Liver (tissue), 9 donors: Measurements from ENCODE around the gene TYRO3. TPM values are rescaled to one million over a fixed set of nuclear protein-coding genes. Genes with fewer than 3 reads are reported as not detected.

Source experiments
- DNase-seq: peaks from one replicate; pipeline ENCODE4 v3.0.0-alpha.2; 2017; ENCODE audit warnings: low spot score
- H3K27ac ChIP-seq, 2 donors: one replicate each; pipeline ENCODE4 v1.7.0; 2013; ENCODE audit warnings: inconsistent platforms in 2 of 2, low read length in 2 of 2, control low read depth in 1 of 2, low read depth in 1 of 2, mild to moderate bottlenecking in 1 of 2
- H3K27me3 ChIP-seq, 4 donors: one replicate each; pipeline versions ENCODE4 v1.6.1 to v1.7.0; 2013; ENCODE audit warnings: low read length in 3 of 4, inconsistent platforms in 1 of 4, mild to moderate bottlenecking in 1 of 4, moderate library complexity in 1 of 4; ENCODE audit not compliant: control insufficient read depth in 4 of 4, insufficient read depth in 4 of 4
- H3K36me3 ChIP-seq, 4 donors: one replicate each; pipeline versions ENCODE4 v1.6.1 to v1.7.0; 2013; ENCODE audit warnings: low read length in 3 of 4, mild to moderate bottlenecking in 3 of 4, low read depth in 1 of 4, moderate library complexity in 1 of 4; ENCODE audit not compliant: control insufficient read depth in 4 of 4, insufficient read depth in 3 of 4
- H3K4me1 ChIP-seq, 4 donors: one replicate each; pipeline versions ENCODE4 v1.6.1 to v1.7.0; 2013; ENCODE audit warnings: low read length in 3 of 4, mild to moderate bottlenecking in 3 of 4, moderate library complexity in 1 of 4; ENCODE audit not compliant: control insufficient read depth in 4 of 4, insufficient read depth in 4 of 4
- H3K4me3 ChIP-seq, 3 donors: one replicate each; pipeline versions ENCODE4 v1.6.1 to v1.7.0; 2013; ENCODE audit warnings: low read length in 3 of 3, control low read depth in 1 of 3, low read depth in 1 of 3, mild to moderate bottlenecking in 1 of 3
- H3K9ac ChIP-seq, 2 donors: one replicate each; pipeline ENCODE4 v1.7.0; 2013; ENCODE audit warnings: low read length in 2 of 2, mild to moderate bottlenecking in 2 of 2, moderate library complexity in 2 of 2, control low read depth in 1 of 2, low read depth in 1 of 2
- H3K9me3 ChIP-seq, 4 donors: one replicate each; pipeline versions ENCODE4 v1.6.1 to v1.7.0; 2013; ENCODE audit warnings: low read length in 3 of 4; ENCODE audit not compliant: control insufficient read depth in 4 of 4
- FOXA1 ChIP-seq: IDR thresholded peaks from 2 replicates; pipeline ENCODE4 v1.6.1; 2016; ENCODE audit warnings: antibody characterized with exemption
- FOXA2 ChIP-seq: IDR thresholded peaks from 2 replicates; pipeline ENCODE4 v1.6.1; 2016; ENCODE audit warnings: antibody characterized with exemption
- GABPA ChIP-seq, 2 donors: IDR thresholded peaks in 1 of 2; conservative IDR thresholded peaks in 1 of 2; 2 replicates each; pipeline ENCODE4 v1.6.1; 2016; ENCODE audit warnings: antibody characterized with exemption in 2 of 2, mild to moderate bottlenecking in 1 of 2, moderate library complexity in 1 of 2
- HNF4A ChIP-seq, 2 donors: conservative IDR thresholded peaks; 2 replicates each; pipeline ENCODE4 v1.6.1; 2016; ENCODE audit warnings: antibody characterized with exemption in 2 of 2, mild to moderate bottlenecking in 2 of 2
- HNF4G ChIP-seq: IDR thresholded peaks from 2 replicates; pipeline ENCODE4 v1.6.1; 2016; ENCODE audit warnings: antibody characterized with exemption
- JUND ChIP-seq, 2 donors: IDR thresholded peaks; 2 replicates each; pipeline ENCODE4 v1.6.1; 2016; ENCODE audit warnings: antibody characterized with exemption in 2 of 2
- NR2F2 ChIP-seq: IDR thresholded peaks from 2 replicates; pipeline ENCODE4 v1.6.1; 2016; ENCODE audit warnings: antibody characterized with exemption
- RAD21 ChIP-seq, 2 donors: IDR thresholded peaks; 2 replicates each; pipeline ENCODE4 v1.6.1; 2016; ENCODE audit warnings: antibody characterized with exemption in 2 of 2, mild to moderate bottlenecking in 2 of 2
- RXRA ChIP-seq, 2 donors: IDR thresholded peaks; 2 replicates each; pipeline ENCODE4 v1.6.1; 2017 to 2018; ENCODE audit warnings: antibody characterized with exemption in 2 of 2, mild to moderate bottlenecking in 1 of 2
- SP1 ChIP-seq: IDR thresholded peaks from 2 replicates; pipeline ENCODE4 v1.6.1; 2018; ENCODE audit warnings: antibody characterized with exemption, mild to moderate bottlenecking
- TAF1 ChIP-seq: conservative IDR thresholded peaks from 2 replicates; pipeline ENCODE4 v1.6.1; 2016; ENCODE audit warnings: antibody characterized with exemption, mild to moderate bottlenecking
- WGBS: extraction: QIAGEN DNeasy Blood & Tissue Kit; methylation state at CpG from one replicate; pipeline ENCODE4 v1.1.7; 2013; 5-methylcytosine and 5-hydroxymethylcytosine counted together
- polyA plus RNA-seq, 2 donors: library from polyadenylated mRNA; stranded (reverse) in 1 of 2; unstranded in 1 of 2; fragments of 200-250 nt in 1 of 2; fragments of >200 nt in 1 of 2; fragmentation: Nextera tagmentation in 1 of 2; extraction: Ambion mirVana in 1 of 2; gene quantifications; one replicate each; pipeline versions ENCODE4 v1.2.1 to v1.2.3, GENCODE V29; 2013 to 2015
- total RNA-seq, 2 donors: library from RNA; depleted of rRNA; stranded (reverse); fragments of >200 nt; gene quantifications; one replicate each; pipeline ENCODE4 v1.2.3, GENCODE V29; 2014
- TF ChIP-seq, protein P1 (sequence below): IDR thresholded peaks from 2 replicates; pipeline ENCODE4 v1.6.1; 2016; ENCODE audit warnings: antibody characterized with exemption
- TF ChIP-seq, protein P2 (sequence below): fragments of 150-350 bp; IDR thresholded peaks from 2 replicates; pipeline ENCODE4 v1.5.1; 2017; ENCODE audit warnings: improper control_type of control experiment, low read depth, low read length; ENCODE audit not compliant: missing input control
- TF ChIP-seq, protein P3 (sequence below): IDR thresholded peaks from 2 replicates; pipeline ENCODE4 v1.6.1; 2016; ENCODE audit warnings: antibody characterized with exemption
- TF ChIP-seq, protein P4 (sequence below): IDR thresholded peaks from 2 replicates; pipeline ENCODE4 v1.6.1; 2016; ENCODE audit warnings: antibody characterized with exemption, mild to moderate bottlenecking
- TF ChIP-seq, protein P5 (sequence below): IDR thresholded peaks from 2 replicates; pipeline ENCODE4 v1.6.1; 2016; ENCODE audit warnings: antibody characterized with exemption
- donor health status: healthy.
- donor health status: healthy.
- donor health status: healthy.
- donor health status: healthy.
- donor health status: healthy.

Gene TYRO3
- total and polyA plus RNA-seq, 4 donors = 1.1 to 2.3 (median 2.3) TPM

DNA sequence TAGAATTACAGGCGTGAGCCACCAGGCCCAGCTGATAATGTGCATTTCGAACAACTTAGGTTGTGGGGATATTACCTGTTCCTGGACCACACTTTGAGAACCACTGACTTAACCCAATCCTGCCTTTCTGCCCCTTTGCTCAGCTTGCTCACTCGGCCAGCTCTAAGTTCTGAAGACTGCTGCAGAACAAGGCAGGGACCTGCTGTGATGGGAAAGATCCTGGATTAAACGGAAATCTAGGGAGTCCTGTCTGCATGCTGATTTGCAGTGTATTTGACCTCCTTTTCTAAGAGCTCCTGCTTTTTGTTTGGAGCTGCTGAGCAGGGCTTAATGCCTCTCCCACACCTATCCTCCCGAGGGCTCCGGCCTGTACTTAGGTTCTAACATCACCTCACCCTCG, 48.3 kb upstream of the TYRO3 start:
- Histone ChIP-seq H3K9ac (no peak overlapping the region), H3K4me1 (peaks cover 6 to 21% (median 16%) of the 10 kb centered on the region in 4 donors), H3K27ac (no peak overlapping the region), H3K4me3 (no peak overlapping the region), H3K36me3 (no peaks in the 10 kb centered on the region), H3K27me3 (peaks cover 0 to 4% (median 0%) of the 10 kb centered on the region in 4 donors), H3K9me3 (no peaks in the 10 kb centered on the region)
- DNase-seq = no peak
- WGBS = 88% methylated on average over 7 of the region's 7 CpGs
- no peak for TF ChIP-seq FOXA1
- no peak for TF ChIP-seq NR2F2
- TF ChIP-seq, protein P1, sequence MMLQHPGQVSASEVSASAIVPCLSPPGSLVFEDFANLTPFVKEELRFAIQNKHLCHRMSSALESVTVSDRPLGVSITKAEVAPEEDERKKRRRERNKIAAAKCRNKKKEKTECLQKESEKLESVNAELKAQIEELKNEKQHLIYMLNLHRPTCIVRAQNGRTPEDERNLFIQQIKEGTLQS = no peak
- TF ChIP-seq GABPA (IDR thresholded peaks at IDR 0.05 in 1 of 2, conservative IDR thresholded peaks at IDR 0.05 in 1 of 2) = no peak
- TF ChIP-seq, protein P2, sequence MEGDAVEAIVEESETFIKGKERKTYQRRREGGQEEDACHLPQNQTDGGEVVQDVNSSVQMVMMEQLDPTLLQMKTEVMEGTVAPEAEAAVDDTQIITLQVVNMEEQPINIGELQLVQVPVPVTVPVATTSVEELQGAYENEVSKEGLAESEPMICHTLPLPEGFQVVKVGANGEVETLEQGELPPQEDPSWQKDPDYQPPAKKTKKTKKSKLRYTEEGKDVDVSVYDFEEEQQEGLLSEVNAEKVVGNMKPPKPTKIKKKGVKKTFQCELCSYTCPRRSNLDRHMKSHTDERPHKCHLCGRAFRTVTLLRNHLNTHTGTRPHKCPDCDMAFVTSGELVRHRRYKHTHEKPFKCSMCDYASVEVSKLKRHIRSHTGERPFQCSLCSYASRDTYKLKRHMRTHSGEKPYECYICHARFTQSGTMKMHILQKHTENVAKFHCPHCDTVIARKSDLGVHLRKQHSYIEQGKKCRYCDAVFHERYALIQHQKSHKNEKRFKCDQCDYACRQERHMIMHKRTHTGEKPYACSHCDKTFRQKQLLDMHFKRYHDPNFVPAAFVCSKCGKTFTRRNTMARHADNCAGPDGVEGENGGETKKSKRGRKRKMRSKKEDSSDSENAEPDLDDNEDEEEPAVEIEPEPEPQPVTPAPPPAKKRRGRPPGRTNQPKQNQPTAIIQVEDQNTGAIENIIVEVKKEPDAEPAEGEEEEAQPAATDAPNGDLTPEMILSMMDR = no peak
- no peak for TF ChIP-seq HNF4G
- no peak for TF ChIP-seq RXRA (IDR thresholded peaks at IDR 0.05)
- TF ChIP-seq, protein P3, sequence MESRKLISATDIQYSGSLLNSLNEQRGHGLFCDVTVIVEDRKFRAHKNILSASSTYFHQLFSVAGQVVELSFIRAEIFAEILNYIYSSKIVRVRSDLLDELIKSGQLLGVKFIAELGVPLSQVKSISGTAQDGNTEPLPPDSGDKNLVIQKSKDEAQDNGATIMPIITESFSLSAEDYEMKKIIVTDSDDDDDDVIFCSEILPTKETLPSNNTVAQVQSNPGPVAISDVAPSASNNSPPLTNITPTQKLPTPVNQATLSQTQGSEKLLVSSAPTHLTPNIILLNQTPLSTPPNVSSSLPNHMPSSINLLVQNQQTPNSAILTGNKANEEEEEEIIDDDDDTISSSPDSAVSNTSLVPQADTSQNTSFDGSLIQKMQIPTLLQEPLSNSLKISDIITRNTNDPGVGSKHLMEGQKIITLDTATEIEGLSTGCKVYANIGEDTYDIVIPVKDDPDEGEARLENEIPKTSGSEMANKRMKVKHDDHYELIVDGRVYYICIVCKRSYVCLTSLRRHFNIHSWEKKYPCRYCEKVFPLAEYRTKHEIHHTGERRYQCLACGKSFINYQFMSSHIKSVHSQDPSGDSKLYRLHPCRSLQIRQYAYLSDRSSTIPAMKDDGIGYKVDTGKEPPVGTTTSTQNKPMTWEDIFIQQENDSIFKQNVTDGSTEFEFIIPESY = no peak
- no peak for TF ChIP-seq FOXA2
- no peak for TF ChIP-seq RAD21 (IDR thresholded peaks at IDR 0.05)
- no peak for TF ChIP-seq HNF4A (conservative IDR thresholded peaks at IDR 0.05)
- TF ChIP-seq, protein P4, sequence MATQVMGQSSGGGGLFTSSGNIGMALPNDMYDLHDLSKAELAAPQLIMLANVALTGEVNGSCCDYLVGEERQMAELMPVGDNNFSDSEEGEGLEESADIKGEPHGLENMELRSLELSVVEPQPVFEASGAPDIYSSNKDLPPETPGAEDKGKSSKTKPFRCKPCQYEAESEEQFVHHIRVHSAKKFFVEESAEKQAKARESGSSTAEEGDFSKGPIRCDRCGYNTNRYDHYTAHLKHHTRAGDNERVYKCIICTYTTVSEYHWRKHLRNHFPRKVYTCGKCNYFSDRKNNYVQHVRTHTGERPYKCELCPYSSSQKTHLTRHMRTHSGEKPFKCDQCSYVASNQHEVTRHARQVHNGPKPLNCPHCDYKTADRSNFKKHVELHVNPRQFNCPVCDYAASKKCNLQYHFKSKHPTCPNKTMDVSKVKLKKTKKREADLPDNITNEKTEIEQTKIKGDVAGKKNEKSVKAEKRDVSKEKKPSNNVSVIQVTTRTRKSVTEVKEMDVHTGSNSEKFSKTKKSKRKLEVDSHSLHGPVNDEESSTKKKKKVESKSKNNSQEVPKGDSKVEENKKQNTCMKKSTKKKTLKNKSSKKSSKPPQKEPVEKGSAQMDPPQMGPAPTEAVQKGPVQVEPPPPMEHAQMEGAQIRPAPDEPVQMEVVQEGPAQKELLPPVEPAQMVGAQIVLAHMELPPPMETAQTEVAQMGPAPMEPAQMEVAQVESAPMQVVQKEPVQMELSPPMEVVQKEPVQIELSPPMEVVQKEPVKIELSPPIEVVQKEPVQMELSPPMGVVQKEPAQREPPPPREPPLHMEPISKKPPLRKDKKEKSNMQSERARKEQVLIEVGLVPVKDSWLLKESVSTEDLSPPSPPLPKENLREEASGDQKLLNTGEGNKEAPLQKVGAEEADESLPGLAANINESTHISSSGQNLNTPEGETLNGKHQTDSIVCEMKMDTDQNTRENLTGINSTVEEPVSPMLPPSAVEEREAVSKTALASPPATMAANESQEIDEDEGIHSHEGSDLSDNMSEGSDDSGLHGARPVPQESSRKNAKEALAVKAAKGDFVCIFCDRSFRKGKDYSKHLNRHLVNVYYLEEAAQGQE = no peak

DNA sequence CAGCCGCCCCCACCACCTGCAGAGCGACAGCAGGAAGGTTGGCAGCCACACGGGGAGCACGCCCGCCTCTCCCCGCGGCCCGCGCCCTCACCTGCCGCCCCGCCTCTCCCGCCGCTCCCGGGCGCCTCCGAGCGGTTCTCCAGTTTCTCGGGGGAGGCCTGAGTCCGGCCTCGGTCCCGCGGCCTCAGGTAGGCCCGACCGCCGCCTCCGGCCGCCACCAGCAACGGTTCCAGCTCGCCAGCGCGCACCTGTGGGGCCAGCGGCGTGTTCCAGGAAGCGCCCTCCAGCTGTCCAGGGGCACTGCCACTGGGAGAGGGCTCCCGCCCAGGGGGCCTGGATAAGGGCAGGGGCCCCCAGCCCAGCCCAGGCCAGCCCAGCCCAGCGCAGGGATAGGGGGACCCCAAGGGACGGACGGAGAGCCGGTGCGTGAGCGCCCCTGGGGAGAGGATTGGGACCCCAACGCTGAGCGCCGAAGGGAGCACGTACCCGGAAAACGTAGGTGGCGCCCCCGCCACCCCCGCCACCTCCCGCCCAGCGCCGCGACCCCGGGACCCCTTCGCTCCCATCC, 47.6 kb upstream of the TYRO3 start:
- no peak for DNase-seq
- H3K4me1 ChIP-seq = peaks cover 6 to 21% (median 16%) of the 10 kb centered on the region in 4 donors
- H3K36me3 ChIP-seq = no peaks in the 10 kb centered on the region
- H3K27me3 ChIP-seq = peaks cover 0 to 4% (median 0%) of the 10 kb centered on the region in 4 donors
- H3K9ac ChIP-seq = no peak overlapping the region
- H3K27ac ChIP-seq = no peak overlapping the region
- no peak overlapping the region for H3K4me3 ChIP-seq
- WGBS = 15% methylated on average over 56 of the region's 56 CpGs
- H3K9me3 ChIP-seq = no peaks in the 10 kb centered on the region
- TF ChIP-seq SP1 (no peak), FOXA1 (no peak), JUND (IDR thresholded peaks at IDR 0.05) (no peak), NR2F2 (no peak), GABPA (IDR thresholded peaks at IDR 0.05 in 1 of 2, conservative IDR thresholded peaks at IDR 0.05 in 1 of 2) (no peak), TAF1 (no peak)
- TF ChIP-seq, protein P5, sequence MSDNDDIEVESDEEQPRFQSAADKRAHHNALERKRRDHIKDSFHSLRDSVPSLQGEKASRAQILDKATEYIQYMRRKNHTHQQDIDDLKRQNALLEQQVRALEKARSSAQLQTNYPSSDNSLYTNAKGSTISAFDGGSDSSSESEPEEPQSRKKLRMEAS = no peak
- TF ChIP-seq, protein P2 = no peak
- TF ChIP-seq, protein P3 = no peak
